Astrocyte of the hippocampus (primary cell): ENCODE data around the gene KCNJ8.
"Not testable (repeated sequence)": the region's sequence is repeated elsewhere in the genome, so short reads cannot be mapped to it uniquely, and the experiment has no call there.

Experiments
- DNase-seq: peaks from one replicate; pipeline ENCODE4 v3.0.0; 2011; ENCODE audit warnings: low read depth, low spot score

Gene KCNJ8

DNA sequence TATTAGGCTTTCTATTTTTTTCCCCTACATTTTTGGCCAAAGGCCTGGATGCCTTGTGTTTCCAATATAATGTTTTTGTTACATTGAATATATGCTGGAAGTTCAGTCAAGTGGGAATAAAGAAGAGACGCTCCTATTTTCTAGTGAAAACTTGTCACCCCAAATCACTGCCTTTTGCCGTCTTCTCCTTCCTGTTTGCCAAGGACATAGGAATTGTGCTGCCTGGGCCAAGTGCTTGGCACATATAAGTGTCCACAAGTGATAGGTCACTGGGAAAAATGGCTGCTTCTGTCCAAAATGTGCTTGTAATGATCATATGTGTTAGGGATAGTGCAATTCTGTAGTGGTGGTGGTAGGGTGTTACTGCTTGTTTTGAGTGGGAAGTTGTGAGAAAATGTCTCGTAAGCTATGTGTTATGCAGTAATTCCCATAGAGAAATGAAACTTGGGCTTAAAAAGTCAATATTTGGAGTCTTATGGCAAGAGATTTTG lies 11.6 kb upstream of the KCNJ8 start:
- no peak for DNase-seq

DNA sequence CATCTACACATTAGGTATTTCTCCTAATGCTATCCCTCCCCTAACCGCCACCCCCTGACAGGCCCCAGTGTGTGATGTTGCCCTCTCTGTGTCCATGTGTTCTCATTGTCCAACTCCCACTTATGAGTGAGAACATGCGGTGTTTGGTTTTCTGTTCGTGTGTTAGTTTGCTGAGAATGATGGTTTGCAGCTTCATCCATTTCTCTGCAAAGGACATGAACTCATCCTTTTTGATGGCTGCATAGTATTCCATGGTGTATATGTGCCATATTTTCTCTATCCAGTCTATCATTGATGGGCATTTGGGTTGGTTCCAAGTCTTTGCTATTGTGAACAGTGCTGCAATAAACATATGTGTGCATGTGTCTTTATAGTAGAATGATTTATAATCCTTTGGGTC lies 8.2 kb upstream of the KCNJ8 start:
- not testable (repeated sequence) for DNase-seq

DNA sequence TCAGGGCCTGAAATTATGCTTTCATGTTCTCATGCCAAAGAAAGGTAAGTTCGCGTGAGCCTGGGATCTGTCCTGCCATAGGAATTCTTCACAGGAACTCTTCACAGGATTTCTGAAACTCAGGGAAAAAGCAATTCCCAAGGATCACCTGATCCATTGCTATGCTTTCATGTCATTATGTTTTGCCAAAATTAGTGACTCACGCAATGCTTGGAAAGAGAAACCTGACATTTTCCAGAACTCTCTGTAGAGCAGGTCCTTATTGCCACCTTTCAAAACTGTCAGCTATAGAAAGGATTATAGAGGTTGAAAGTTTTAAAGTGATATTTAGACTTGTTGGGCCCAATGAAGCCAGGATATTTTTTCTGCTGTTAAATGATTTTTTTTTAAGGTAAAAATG lies 6.3 kb upstream of the KCNJ8 start:
- no peak for DNase-seq

DNA sequence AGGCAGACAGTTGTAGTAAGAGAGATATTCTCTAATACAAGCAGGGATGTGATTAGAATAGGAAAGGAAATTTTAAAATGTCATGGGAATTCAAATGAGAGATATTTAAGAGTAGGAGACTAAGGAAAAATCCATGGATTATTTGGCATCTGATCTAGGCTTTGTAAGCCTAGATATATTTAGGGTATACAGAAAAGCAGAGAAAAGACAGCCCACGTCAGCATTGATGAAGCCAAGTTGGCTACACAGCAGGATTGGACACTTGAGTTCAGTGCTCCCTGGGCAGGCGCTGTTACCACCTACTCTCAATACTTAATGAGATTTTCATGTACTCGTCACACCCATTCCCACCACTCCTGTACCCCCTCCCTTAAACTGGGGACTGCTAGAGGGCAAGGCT lies 1.7 kb upstream of the KCNJ8 start:
- no peak for DNase-seq

DNA sequence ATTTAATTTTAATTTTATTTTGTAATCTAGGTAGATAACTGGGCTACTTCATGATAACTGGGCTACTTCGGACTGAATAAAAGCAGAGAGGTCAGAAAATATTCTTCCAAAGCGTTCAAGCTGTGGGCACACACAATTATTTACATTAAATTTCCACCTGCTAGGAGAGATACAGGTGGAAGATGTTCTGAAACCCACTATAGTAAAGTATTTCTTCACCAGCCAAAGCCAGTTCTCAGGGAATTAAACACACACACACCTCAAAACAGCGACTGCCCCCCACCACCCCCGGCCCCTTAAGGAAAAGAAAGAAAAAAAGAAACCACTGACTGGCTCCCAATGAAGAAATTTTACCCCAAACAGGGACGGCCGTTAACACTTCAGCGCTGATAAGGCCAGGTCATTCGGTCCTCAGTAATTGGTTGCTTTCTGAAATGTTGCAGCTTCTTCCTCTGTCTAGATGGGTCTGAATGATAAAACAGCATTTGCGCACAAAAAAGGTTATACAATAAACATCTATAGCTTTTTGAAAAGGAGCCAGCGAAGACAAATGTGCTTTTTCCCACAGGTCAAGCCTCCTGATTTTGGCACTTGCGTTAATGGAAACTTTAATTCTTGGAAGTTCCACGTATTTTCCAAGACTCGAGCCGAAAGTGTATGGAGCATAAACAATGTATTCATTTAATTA lies 771 bp upstream of the KCNJ8 start:
- DNase-seq = no peak

DNA sequence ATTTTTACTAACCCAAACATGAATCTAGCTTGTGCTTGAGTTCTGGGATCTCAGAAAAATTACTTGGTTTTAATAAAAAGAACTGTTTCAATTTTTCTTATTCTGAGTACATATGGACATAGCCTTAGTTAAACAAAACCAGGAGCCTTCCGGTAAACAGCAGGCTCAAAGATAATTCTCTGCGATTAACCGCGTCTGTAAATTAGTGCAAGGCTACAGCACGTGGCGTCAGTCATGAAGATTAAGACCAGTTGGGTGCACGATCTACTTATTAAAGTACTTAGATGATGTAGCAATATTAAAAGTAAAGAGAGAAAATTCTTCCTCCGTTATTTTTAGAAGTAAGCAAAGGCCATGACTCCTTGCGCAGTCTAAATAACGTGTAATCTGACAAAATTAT lies 700 bp downstream of the KCNJ8 start:
- peak; percentile 12 for DNase-seq

DNA sequence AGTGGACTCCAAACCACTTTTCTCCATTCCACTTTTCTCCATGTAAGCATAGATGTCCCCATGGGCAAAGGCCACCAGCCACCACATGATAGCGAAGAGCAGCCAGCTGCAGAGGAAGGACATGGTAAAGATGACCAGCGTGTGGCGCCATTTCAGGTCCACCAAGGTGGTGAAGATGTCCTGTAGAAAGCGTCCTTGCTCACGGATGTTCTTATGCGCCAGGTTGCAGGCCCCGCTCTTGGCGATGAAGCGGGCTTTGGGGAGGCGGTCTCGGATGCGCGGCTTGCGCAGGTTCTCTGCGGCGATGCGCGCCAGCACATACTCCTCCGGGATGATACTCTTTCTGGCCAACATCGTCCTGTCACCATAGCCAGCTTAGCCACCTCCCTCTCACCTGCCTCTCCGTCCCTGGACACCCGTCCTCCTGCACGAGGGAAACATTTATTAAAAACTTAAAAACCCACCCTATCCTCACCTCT lies 1.2 kb downstream of the KCNJ8 start:
- peak; percentile 30 for DNase-seq

DNA sequence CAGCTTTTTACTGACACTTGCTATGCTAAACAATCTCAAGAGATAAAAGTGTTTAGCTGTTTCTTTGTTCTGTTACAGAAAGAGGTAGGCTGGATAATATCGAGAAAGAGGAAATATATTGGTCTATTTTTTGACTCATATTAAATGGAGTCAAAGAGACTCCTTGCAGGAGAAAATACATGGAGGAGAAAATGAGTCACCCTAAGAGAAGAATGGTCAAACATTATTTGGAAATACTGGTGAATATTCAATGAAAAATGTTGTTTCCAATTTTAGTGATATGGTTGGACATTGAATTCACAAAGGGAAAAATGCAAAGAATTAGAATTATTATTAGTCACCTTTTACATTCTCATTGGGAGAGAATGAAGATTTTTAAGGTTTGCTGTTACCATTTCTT lies 3.2 kb downstream of the KCNJ8 start:
- DNase-seq = peak; percentile 5

DNA sequence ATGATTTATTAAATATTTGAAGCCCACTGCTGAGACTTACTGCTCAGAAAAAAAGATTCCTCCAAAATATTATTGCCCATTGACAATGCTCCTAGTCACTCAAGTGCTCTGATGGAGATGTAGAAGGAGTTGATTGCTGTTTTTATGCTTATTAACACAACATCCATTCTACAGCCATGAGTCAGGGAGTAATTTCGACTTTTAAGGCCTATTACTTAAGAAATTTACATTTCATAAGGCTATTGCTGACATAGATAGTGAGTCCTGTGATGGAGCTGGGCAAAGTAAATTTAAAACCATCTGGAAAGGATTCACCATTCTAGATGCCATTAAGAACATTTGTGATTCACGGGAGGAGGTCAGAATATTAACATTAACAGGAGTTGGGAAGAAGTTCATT lies 5.2 kb downstream of the KCNJ8 start:
- no peak for DNase-seq

DNA sequence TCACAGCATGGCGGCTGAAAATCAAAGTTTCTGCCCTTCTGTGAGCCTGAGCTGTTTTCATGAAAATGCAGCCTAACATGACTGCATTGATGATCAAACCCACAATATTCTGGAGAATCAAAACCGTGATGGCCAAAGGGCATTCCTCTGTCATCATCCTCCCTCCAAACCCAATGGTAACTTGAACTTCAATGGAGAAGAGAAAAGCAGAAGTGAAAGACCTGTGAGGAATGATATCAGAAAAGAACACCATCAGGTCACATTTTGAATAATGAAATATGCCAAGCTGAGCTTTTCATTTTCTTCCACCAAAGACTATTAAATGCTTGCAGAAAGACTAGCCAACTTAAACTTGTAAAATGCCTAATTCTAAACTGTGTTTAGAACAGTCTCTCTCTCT lies 8.1 kb downstream of the KCNJ8 start:
- no peak for DNase-seq

DNA sequence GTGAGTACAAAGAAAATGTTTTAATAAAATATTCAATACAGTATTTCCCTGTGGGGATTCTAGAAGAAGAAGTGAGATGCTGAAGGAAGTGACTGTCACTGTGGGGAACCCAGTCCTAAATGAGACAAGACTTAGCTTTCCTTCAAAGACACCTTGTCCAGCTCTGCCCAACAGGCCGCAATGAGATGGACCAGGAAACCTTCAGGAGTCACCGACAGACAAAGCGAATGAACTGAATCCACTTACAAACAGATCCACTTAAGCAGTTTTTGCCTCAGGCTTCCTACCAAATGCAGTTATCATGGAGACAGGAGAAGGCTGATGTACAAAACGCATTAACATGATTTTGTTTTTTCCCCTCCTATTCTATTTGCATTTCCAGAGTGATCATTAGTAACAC lies 9.6 kb downstream of the KCNJ8 start:
- no peak for DNase-seq

DNA sequence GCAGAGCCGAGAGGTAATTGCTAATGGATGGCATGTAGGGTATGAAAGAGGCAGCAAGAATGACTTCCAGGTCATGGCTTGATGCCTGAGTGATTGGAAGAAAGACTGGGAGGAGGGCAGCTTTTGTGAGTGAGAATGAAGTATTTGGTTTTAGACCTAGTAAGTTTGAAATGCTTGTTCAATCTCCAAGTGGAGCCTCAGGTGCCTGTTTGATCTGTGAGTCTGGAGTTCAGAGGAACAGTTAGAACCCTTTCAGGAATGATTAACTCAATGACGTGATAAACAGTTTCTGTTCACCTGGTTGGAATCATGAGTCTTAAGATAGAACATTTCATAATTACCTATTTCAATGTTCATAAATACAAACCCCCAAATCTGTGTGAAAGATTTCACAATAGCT lies 10.4 kb downstream of the KCNJ8 start:
- no peak for DNase-seq

DNA sequence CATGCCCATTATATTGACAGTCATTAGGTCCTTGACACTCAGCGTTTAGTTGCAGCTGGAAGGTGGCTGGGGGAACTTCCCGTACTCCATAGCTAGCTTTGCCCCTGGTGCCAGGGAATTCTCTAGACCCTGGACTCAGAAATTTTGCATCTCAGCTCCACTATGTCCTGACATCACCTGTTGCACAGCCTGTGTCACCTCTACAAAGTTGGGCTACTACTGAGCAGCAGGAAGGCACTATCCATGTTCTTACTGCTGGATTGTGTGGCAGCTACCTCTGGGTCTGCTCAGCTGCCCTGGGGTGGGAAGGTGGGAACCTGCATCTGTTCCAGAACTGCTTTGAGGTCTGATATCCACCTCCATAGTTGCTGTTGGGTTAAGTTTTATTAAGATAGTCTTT lies 11.0 kb downstream of the KCNJ8 start:
- DNase-seq = no peak

DNA sequence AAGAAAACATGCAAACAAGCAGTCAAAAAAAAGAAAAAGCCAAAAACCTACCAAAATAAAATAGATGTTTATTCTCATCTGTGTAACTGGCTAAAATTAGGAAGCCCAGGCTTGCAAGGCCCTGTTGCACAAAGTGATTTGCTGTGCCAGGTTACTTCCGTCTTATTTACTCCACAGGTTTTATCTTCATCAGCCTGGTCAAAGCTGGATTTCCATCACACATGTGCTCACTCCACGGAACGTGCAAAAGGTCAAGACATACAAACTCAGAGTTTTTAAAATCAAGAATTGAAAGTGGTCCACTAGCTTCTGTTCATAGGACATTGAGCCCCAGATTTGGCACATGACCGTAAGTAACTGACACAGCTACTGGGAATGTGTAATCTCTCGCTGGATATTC lies 14.8 kb downstream of the KCNJ8 start:
- no peak for DNase-seq

DNA sequence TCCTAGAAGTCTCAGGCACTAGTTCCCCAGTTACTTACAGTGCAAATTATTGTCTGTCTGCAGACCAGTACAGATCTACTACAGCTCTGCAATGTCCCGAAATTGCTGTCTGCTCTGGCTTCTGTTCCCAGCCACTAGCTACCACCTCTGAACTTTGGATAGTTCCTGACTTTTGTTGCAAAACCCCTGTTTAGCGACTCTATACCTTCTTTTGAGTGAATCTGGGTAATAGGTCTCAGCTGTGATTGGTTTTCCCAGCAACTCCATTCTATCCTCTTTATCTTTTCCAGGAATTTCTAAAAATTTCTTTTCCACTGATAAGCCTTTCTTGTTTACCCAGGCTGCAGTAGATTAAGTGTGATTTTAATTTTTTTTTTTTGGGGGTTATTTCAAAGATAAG lies 16.8 kb downstream of the KCNJ8 start:
- no peak for DNase-seq

DNA sequence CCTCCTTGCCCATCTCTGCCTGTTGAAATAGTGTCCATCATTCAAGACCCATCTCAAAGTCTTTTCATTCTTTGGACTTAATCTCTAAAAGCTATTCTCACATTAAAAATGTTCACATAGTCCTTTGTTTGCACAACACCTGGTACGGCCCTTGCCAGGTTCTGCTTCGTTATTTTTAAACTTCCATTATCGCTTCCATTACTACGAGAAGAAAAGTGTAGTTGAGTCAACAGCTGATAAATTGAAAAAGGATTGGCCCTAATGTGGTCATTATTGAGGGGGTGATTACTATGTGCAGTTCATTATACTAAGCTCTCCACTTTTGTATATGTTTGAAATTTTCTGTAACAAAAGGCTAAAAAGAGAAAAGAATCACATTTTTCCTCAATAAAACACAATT lies 17.8 kb downstream of the KCNJ8 start:
- no peak for DNase-seq

DNA sequence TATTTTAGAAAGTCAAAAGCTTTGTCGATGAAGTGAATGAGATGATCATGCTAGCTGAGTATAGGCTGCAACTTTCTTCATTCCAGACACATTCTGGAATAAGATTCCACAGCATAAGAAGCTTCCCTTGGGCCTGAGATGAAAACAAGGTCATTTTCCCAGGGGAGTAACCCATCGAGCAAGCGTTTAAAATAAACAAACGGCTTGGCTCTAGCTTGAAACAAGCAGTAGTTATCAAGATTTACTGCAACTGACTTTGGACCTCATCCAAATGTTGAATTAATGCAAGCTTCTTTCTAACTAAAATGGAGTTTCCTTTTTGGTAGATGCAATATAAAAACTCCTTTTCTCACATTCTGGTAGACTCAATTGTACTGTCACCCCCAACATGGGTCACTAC lies 23.0 kb downstream of the KCNJ8 start:
- peak; percentile 2 for DNase-seq

DNA sequence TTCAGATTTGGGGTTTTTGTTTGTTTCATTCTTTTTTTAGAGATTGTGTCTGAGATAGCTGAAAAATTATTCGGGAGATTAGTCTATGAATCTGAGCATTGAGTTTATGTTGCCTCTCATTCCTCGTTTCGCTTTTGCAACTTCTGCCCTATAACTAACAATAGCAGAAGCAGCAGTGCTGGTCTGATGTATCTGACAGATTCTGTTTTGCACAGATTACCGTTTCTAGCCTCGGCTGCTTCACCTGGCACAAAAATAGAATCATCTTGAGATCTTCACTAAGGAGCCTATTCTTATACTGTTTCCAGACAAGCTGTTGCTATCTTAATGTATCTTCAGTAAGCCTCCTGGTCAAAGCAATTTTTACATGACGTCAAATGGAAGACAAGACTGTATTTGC lies 29.2 kb downstream of the KCNJ8 start:
- no peak for DNase-seq

DNA sequence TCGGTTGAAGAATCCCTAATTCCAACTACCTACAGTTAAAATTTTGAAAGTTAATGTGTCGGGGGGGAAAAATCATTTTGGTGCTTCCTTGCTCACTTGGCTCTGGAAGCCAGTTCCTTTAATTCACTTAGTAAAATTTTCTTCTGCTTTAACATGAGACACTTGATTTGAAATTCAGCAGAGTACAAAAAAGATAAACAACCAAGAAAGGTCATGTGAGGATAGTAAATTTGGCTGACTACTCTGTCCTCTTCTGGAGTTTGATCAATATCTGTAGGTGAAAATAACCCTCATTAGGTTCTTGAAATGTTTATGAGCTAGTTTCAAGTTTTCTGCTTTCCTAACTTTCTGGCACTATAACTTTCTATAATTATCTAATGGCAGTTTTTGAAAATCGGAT lies 43.4 kb downstream of the KCNJ8 start:
- no peak for DNase-seq

DNA sequence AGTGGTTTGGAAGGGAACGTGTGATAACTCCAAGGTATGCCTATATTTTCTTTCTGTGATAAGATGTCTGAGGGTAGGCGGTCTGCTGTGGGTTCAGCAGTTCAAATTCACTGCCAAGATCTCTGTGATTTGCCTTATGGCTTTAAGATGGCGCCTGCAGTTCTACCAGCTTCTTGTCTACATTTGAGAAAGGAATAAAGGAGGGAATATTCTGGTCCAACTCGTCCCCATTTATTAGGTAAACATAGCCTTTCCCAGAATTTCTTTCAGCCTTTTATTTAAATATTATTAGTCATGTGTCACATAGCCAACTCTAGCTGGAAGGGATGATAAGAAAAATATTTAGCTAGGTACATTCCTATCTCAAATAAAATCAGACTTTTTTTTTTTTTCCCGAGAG lies 48.8 kb downstream of the KCNJ8 start:
- DNase-seq = peak; percentile 1

DNA sequence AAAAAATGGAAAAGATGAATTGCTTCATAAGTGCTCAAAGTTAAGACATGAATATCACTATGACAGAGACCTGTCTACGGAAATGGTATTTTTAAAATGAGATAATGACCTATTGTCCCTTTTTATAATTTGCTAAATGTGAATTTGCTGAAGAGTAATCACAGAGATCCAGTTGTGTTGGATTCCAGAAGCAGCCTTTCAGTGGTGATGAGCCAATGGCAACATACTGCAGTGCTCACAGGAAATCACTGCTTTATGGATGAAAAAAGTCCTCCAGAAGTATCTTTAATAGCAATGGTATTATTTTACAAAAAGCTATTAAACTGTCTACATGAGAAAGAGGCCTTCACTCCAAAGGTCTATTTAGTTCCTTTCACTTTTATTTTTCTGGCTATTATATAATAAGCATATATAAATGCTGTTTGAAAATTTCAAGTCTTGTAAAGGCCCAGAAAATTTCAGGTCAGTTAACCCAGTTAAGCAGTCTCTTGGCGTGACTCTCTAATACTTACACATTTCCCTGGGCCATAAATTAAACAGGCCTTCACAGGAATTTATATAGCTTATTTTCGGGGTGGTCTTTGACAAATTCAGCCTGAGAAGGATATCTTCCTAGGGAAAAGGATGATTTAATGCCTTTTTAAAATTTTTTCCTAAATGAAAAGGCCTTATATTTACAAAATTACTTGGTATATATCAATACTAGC lies 55.4 kb downstream of the KCNJ8 start:
- no peak for DNase-seq

DNA sequence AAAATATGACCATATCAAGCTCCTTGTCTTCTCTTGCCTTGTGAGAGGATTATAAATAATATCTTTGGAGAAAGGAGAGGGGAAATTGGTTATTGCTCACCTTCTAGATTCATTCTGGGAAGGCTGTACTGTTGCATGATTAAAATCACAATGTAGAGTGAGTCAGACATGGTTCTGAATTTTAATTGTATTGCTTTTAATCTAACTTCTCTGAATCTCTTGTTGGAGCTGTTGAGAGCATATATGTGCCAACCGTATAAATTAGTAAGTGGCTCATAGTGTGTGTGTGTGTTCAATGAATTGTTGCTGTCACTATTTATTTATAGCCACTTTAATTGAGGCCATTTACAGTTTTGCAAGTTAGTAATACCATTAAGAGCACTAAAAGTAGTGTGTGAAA lies 56.1 kb downstream of the KCNJ8 start:
- no peak for DNase-seq

DNA sequence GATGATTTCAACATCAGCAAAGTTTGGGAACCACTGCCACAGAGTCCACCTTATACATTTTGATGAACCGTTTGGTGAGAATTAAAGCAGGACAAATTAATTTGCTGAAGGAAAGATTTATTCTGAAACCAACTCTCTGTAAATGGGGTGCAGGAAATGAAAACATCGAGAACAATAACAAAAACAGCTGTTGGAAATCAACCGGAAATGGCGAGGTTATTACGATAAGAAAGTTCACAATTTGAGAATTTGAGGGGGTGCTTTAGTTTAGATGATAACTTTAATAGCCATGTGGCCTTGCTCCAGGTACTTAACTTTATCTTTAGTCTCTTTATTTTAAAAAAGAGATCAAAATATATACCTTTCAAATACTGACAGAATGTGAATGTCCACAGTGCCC lies 56.7 kb downstream of the KCNJ8 start:
- DNase-seq = no peak
